Anterior cingulate cortex (tissue), 58 donors: ENCODE results near the gene OR4C15.

Source experiments
- DNase-seq, 58 donors: peaks; one replicate each; lab custom pipeline; 2025; lab: John Stamatoyannopoulos, UW

The OR4C15 gene

DNA sequence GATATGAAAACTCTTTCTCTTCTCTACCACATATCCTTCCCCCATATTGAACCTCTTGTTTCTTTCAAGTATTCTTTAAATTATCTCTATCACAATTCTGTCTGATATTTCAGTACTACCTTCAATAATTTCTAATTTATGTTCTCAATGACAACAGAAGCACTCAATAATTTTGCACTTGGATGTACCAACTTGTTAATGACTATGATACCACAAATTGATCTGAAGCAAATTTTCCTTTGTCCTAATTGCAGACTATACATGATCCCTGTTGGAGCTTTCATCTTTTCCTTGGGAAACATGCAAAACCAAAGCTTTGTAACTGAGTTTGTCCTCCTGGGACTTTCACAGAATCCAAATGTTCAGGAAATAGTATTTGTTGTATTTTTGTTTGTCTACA is at the start of gene OR4C15:
Gene OR4C15 (plus strand): TSS at position 301 of the 400 bp plus-strand sequence. CDS start 0 bp downstream, at position 301.
- no peak for DNase-seq

DNA sequence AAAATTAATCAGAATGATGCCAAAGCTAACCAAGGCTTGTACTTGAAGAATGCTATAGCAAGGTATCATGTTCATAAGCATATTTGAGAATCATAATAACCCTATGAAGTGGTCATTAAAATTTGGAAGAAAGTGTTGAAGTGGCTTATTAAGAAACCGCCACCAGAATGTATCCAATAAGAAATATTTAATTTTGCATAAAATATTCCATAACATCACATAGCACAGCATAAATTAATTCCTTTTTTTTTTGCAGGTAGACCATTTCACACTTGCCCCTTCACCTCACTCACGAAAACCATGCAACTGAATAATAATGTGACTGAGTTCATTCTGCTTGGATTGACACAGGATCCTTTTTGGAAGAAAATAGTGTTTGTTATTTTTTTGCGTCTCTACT is 17.6 kb downstream of the OR4C15 start, which contains the start of gene OR4C16:
Gene OR4C16 (plus strand): TSS at position 301 of the 400 bp plus-strand sequence. CDS start 0 bp downstream, at position 301.
- DNase-seq = no peak

DNA sequence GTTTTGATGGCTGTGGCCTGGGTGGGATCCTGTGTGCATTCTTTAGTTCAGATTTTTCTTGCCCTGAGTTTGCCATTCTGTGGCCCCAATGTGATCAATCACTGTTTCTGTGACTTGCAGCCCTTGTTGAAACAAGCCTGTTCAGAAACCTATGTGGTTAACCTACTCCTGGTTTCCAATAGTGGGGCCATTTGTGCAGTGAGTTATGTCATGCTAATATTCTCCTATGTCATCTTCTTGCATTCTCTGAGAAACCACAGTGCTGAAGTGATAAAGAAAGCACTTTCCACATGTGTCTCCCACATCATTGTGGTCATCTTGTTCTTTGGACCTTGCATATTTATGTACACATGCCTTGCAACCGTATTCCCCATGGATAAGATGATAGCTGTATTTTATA is 18.3 kb downstream of the OR4C15 start:
- no peak for DNase-seq
